GM12873 (cell line): Measurements from ENCODE around the gene KCNC1.

Experiments
- TF ChIP-seq, protein P1 (sequence below): IDR thresholded peaks from 2 replicates; pipeline ENCODE4 v1.5.1; 2012; ENCODE audit warnings: low read depth, mild to moderate bottlenecking, moderate library complexity, low read length, control low read depth; ENCODE audit not compliant: insufficient read depth; ENCODE audit errors: missing control alignments

The KCNC1 gene

DNA sequence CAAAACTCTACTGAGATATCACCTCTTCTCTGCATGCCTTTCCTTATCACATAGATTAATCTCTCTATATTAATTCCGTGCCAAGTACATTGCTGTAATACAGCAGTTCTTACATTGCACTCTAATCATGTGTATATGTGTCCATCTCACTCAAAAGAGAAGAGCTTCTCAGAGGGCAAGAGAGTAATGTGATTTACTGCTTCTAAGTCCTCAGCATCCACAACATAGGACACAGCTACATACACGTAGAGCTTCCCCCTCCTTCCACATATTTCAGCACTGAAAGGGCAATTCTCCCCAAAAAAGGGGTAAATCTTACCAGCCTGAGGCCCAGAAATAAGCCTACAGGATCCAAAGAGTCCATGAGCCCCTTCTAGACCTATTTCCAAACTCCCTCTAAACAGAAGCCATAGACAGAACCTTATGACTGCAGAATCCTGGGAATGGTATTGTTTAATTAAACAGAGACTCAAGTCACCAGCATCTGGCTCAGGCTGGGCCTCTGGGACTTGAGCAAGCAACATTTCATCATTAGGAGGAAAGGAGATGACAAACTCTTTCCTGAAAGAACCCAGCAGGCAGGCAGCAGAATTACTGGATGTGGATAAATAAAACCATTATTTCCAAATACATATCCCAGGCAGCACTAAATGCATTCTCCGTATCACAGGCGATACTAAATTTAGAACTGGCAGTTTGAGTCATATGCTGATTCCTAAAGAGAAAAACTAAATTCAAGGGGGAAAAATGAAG lies 87.2 kb downstream of the KCNC1 start:
- TF ChIP-seq, protein P1, sequence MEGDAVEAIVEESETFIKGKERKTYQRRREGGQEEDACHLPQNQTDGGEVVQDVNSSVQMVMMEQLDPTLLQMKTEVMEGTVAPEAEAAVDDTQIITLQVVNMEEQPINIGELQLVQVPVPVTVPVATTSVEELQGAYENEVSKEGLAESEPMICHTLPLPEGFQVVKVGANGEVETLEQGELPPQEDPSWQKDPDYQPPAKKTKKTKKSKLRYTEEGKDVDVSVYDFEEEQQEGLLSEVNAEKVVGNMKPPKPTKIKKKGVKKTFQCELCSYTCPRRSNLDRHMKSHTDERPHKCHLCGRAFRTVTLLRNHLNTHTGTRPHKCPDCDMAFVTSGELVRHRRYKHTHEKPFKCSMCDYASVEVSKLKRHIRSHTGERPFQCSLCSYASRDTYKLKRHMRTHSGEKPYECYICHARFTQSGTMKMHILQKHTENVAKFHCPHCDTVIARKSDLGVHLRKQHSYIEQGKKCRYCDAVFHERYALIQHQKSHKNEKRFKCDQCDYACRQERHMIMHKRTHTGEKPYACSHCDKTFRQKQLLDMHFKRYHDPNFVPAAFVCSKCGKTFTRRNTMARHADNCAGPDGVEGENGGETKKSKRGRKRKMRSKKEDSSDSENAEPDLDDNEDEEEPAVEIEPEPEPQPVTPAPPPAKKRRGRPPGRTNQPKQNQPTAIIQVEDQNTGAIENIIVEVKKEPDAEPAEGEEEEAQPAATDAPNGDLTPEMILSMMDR = no peak

DNA sequence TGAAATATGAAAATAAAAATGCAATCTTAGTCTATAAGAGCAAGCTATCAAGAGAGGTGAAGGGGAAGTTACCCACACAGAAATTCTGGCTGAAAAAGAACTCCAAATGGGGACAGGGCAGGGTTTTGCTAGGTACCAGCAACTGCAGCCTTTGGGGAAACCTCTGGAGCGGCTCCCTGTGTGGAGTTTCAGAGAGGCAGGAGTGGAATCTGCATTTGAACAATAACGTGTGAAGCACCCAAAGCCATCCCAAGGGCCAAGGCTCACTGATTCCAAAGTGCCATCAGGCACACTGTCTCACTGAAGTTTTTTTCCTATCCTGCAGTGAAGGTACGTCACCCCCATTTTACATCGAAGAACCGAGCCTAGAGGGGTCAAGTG lies 87.8 kb downstream of the KCNC1 start:
- TF ChIP-seq, protein P1 = no peak

DNA sequence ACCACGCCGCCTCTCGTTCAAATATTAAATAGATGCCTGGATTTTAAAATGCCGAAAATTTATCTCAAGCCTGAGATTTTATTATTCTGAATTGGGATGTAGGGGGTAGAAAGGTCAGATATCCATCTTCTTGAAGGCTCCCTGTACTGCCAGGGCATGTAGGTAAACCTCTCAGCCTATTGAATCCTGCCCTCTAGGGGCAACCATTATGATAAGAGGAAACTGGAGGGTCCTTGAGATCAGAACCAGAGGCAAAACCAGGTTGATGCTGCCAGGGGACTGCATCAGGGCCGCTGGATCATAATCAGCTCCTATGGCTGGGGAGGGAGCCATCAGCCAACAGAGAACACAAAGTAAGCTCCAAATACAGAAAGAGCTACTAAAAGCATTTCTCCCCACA lies 92.4 kb downstream of the KCNC1 start:
- TF ChIP-seq, protein P1 = no peak

DNA sequence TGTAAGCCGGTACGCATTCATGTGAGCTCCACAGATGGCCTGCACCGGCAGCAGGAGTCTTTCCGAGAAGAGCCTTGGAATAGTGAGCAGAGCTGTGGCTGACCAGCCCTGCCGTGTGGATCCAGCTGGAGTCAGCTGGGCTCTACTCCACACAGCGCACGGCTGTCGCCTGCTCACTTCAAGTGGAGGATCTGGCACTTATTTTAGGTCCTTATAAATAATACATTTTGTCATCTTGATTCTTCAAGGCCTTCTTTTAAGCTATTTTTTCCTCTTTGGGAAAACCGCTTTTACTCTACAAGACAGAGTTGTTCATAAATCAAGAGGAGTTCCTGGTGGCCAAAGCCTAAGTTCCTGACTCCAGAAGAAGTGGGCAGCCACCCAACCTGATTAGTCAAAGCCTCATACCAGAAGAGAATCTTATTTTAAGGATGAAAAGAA lies 93.8 kb downstream of the KCNC1 start:
- TF ChIP-seq, protein P1 = no peak

DNA sequence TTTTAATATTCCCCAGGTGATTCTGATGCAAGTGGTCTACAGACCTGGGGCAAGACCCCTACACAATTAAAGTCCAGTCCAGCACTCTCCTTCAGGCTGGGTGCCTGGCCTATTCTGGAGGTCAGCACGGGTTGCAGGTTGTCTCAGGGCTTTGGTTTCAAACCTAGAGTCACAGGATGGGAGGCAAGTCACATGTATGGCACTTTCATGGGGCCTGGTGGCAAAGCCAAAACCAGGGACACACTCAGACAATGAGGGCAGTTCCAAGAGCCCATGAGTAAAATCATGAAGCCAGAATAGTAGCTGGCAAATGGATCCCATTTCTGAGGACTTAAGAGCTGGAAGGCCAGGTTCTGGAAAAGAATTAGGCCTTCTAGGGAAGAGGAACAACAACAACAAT lies 96.6 kb downstream of the KCNC1 start:
- TF ChIP-seq, protein P1 = no peak

DNA sequence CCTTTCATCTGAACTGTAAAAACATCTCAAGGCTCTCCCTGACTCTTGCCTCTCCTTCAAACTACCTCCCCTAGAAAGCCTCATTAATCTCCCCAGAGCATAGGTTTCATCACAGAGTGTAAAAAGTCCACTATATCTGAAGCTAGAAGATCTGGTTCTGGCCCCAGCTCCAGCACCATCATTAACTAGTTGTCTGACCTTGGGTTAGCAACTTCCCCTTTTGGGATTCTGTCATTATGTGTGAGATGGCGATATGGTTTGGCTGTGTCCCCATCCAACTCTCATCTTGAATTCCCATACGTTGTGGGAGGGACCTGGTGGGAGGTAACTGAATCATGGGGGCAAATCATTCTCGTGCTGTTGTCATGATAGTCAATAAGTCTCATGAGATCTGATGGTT lies 97.3 kb downstream of the KCNC1 start:
- TF ChIP-seq, protein P1 = no peak
